COLO829 (cell line): ENCODE data around the gene ARID4B.
"Not testable (repeated sequence)": the region's sequence is repeated elsewhere in the genome, so short reads cannot be mapped to it uniquely, and the experiment has no call there.

Source experiments
- DNase-seq: peaks from one replicate; pipeline ENCODE4 v3.0.0; 2012; ENCODE audit warnings: low spot score

Gene ARID4B, protein sequence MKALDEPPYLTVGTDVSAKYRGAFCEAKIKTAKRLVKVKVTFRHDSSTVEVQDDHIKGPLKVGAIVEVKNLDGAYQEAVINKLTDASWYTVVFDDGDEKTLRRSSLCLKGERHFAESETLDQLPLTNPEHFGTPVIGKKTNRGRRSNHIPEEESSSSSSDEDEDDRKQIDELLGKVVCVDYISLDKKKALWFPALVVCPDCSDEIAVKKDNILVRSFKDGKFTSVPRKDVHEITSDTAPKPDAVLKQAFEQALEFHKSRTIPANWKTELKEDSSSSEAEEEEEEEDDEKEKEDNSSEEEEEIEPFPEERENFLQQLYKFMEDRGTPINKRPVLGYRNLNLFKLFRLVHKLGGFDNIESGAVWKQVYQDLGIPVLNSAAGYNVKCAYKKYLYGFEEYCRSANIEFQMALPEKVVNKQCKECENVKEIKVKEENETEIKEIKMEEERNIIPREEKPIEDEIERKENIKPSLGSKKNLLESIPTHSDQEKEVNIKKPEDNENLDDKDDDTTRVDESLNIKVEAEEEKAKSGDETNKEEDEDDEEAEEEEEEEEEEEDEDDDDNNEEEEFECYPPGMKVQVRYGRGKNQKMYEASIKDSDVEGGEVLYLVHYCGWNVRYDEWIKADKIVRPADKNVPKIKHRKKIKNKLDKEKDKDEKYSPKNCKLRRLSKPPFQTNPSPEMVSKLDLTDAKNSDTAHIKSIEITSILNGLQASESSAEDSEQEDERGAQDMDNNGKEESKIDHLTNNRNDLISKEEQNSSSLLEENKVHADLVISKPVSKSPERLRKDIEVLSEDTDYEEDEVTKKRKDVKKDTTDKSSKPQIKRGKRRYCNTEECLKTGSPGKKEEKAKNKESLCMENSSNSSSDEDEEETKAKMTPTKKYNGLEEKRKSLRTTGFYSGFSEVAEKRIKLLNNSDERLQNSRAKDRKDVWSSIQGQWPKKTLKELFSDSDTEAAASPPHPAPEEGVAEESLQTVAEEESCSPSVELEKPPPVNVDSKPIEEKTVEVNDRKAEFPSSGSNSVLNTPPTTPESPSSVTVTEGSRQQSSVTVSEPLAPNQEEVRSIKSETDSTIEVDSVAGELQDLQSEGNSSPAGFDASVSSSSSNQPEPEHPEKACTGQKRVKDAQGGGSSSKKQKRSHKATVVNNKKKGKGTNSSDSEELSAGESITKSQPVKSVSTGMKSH (N-terminal part only)

GRCh38 chr1:235327559-235328270 lies at the start of gene ARID4B:
Gene ARID4B (minus strand): TSS chr1:235328179. CDS start chr1:235326919, 1,260 bp downstream.
- DNase-seq = no peak

GRCh38 chr1:235375919-235376605 lies 48.1 kb upstream of the ARID4B start:
- DNase-seq = no peak

DNA sequence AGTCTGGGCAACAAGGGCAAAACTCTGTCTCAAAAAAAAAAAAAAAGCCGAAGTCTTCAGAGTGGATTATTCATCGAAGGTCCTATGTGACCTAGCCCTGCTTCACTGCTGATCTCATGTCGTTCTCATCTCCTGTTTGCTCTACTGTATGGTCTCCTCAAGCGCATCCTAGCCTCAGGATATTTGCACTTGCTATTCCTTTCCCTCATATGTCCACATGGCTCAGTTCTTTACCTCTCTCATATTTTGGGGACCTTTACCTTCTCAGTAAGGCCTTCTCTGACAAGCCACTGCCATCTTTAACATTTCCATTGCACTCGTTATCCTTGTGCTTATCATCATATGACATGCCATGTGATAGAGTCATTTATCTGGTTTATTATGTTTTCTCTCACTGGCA lies 41.8 kb upstream of the ARID4B start:
- DNase-seq = no peak

DNA sequence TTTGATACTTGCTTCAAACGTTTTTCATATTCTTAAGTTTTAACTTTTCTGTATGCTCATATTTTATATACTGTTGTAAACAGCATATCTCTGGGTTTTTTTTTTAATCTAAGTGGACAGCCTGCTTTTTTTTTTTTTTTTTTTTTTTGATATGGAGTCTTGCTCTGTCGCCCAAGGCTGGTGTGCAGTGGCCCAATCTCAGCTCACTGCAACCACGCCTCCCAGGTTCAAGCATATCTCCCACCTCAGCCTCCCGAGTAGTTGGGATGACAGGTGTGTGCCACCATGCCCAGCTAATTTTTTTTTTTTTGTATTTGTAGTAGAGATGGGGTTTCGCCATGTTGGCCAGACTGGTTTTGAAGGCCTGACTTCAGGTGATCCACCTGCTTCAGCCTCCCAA lies 40.4 kb upstream of the ARID4B start:
- DNase-seq = no peak

GRCh38 chr1:235367000-235367908 lies 39.3 kb upstream of the ARID4B start, which contains the start of gene TBCE:
Gene TBCE (plus strand): TSS chr1:235367427. CDS start chr1:235380050, 12,623 bp downstream.
- peak; percentile 98 for DNase-seq

- no peak for DNase-seq
Observed at GRCh38 chr1:235366286-235366685, 38.3 kb upstream of the ARID4B start.

- not testable (repeated sequence) for DNase-seq
Observed at GRCh38 chr1:235364189-235364588, 36.2 kb upstream of the ARID4B start.

- DNase-seq = no peak
Observed at GRCh38 chr1:235358899-235359298, 30.9 kb upstream of the ARID4B start.

DNA sequence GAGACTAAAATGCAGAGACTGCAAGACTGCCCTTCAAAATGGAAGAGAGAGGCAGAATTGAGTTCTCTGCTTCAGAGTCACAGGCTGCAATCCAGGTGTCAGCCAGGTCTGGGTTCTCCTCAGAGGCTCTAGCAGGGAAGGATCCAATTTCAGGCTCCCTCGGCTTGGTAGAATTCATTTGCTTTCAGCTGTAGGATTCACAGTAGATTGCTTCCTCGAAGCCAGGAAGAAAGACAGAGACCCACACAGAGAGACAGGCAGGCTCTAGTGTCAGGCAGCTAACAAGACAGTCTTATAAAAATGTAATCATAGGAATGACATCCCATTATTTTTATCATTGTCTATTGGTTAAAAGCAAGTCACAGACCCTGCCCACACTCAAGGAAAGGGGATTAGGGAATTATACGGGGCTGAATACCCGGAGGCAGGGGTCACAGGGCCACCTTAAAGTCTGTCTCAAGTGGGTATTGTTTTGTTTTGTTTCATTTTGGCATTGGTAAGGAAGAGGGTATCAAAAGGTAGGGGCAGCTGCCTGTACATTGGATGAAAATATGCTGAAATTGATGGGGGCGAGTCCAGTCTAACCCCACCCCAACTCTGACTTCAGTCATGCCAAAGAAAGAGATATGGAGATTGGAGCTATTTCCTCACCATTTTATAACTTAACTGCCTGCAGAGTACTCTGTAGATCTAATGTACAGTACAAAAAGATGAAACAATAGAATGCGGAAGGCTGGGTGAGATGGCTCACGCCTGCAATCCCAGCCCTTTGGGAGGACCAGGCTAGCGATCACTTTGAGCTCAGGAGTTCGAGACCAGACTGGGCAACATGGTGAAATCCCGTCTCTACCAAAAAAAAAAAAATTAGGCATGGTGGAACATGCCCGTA lies 29.8 kb upstream of the ARID4B start:
- DNase-seq = no peak

GRCh38 chr1:235351898-235352297 lies 23.9 kb upstream of the ARID4B start:
- no peak for DNase-seq

GRCh38 chr1:235351441-235351840 lies 23.5 kb upstream of the ARID4B start:
- DNase-seq = peak; percentile 58

- no peak for DNase-seq
Observed at GRCh38 chr1:235343726-235344125, 15.7 kb upstream of the ARID4B start.

GRCh38 chr1:235342471-235342870 lies 14.5 kb upstream of the ARID4B start:
- no peak for DNase-seq

GRCh38 chr1:235342039-235342438 lies 14.1 kb upstream of the ARID4B start:
- no peak for DNase-seq

- DNase-seq = no peak
Observed at GRCh38 chr1:235341334-235341733, 13.4 kb upstream of the ARID4B start.

- DNase-seq = no peak
Observed at GRCh38 chr1:235339746-235340145, 11.8 kb upstream of the ARID4B start.

DNA sequence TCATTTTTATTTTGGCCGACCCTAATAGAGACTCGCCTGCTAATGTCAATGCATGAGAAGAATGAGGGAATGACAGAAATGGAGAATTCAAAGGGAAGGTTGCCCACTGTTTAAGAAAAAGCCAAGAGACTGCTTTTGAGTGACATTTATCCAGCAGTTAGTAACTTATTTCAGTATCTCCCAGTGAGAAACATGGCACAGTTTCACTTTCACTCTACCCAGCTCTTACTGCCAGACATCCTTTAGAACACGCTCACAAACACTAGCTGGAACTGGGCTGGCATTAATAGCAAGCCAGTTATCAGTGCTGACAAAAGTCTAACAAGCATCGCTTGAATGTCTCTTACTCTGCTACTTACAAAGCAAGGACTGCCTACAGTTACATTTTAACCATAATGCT lies 8.9 kb upstream of the ARID4B start:
- DNase-seq = no peak

DNA sequence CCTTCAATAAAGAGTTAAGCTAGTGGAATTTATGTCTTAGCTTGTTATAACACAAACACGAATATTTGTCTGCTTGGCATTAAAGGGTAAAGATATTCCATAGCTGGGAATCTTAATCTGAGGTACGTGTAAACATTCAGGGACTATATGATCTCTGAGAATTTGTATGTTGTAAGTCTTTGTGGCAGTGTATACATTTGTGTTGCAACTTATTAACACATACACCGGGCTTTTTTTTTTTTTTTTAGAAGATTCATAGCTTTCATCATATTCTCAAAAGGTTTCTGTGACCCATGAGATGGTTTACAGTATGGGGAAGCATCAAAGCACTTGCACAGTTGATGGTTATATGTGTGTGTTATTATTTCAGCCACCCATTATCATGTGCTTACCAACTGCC lies 3.4 kb upstream of the ARID4B start:
- no peak for DNase-seq

- no peak for DNase-seq
Observed at GRCh38 chr1:235330918-235331285, 2.9 kb upstream of the ARID4B start.
